Parathyroid adenoma (tissue), 2 donors: ENCODE measurements around the gene ZKSCAN5.
"Not testable (repeated sequence)": the region's sequence is repeated elsewhere in the genome, so short reads cannot be mapped to it uniquely, and the experiment has no call there.

Source experiments
- H2AFZ ChIP-seq: fragments of 300-600 bp; sonication (generic); one replicate; pipeline ENCODE4 v1.7.0; 2017; ENCODE audit warnings: antibody characterized with exemption, mild to moderate bottlenecking
- H3K27ac ChIP-seq: fragments of 300-600 bp; sonication (generic); one replicate; pipeline ENCODE4 v1.7.0; 2017
- H3K27me3 ChIP-seq: fragments of 300-600 bp; sonication (generic); one replicate; pipeline ENCODE4 v1.7.0; 2017; ENCODE audit warnings: low read length; ENCODE audit not compliant: control insufficient read depth, insufficient read depth
- H3K36me3 ChIP-seq: fragments of 300-600 bp; sonication (generic); one replicate; pipeline ENCODE4 v1.7.0; 2017; ENCODE audit warnings: low read length; ENCODE audit not compliant: control insufficient read depth, insufficient read depth
- H3K4me1 ChIP-seq: fragments of 300-600 bp; sonication (generic); one replicate; pipeline ENCODE4 v1.7.0; 2017; ENCODE audit warnings: control low read depth
- H3K4me2 ChIP-seq: fragments of 300-600 bp; sonication (generic); one replicate; pipeline ENCODE4 v1.7.0; 2017; ENCODE audit warnings: low read length
- H3K4me3 ChIP-seq: fragments of 300-600 bp; sonication (generic); one replicate; pipeline ENCODE4 v1.7.0; 2017; ENCODE audit warnings: low read depth, low read length
- H3K79me2 ChIP-seq: fragments of 300-600 bp; sonication (generic); one replicate; pipeline ENCODE4 v1.7.0; 2017; ENCODE audit warnings: control low read depth
- H3K9ac ChIP-seq: fragments of 300-600 bp; sonication (generic); one replicate; pipeline ENCODE4 v1.7.0; 2017; ENCODE audit warnings: mild to moderate bottlenecking
- H3K9me3 ChIP-seq: fragments of 300-600 bp; sonication (generic); one replicate; pipeline ENCODE4 v1.7.0; 2017; ENCODE audit warnings: low read length; ENCODE audit not compliant: control insufficient read depth
- CTCF ChIP-seq: fragments of 300-600 bp; sonication (generic); IDR thresholded peaks from one replicate; pipeline ENCODE4 v1.7.0; 2017; ENCODE audit warnings: antibody characterized with exemption, mild to moderate bottlenecking
- donor health status: primary hyperparathyroidism.

Gene ZKSCAN5

GRCh38 chr7:99561737-99562051, 57.2 kb downstream of the ZKSCAN5 start:
- no peak overlapping the region for H2AFZ ChIP-seq
- H3K4me3 ChIP-seq: no peak overlapping the region
- no peak for TF ChIP-seq CTCF
- peaks cover 41% of the 10 kb centered on the region for H3K79me2 ChIP-seq
- H3K4me1 ChIP-seq: peaks cover 9% of the 10 kb centered on the region
- H3K27me3 ChIP-seq: no peaks in the 10 kb centered on the region
- H3K27ac ChIP-seq: no peak overlapping the region
- no peaks in the 10 kb centered on the region for H3K9me3 ChIP-seq
- H3K9ac ChIP-seq: no peak overlapping the region
- no peak overlapping the region for H3K4me2 ChIP-seq
- H3K36me3 ChIP-seq: no peaks in the 10 kb centered on the region

- Histone ChIP-seq H3K4me1 (peaks cover 5% of the 10 kb centered on the region), H3K27ac (no peak overlapping the region), H3K9ac (no peak overlapping the region), H3K9me3 (no peaks in the 10 kb centered on the region), H3K36me3 (no peaks in the 10 kb centered on the region), H3K79me2 (peaks cover 37% of the 10 kb centered on the region), H3K4me3 (no peak overlapping the region), H3K4me2 (no peak overlapping the region), H3K27me3 (no peaks in the 10 kb centered on the region), H2AFZ (no peak overlapping the region)
- no peak for TF ChIP-seq CTCF
These were observed 57.8 kb downstream of the ZKSCAN5 start for GRCh38 chr7:99562114-99562784.

- Histone ChIP-seq H3K27me3 (no peaks in the 10 kb centered on the region), H3K79me2 (peaks cover 38% of the 10 kb centered on the region), H3K9me3 (no peaks in the 10 kb centered on the region), H2AFZ (no peak overlapping the region), H3K4me3 (no peak overlapping the region), H3K4me1 (peaks cover 4% of the 10 kb centered on the region), H3K9ac (no peak overlapping the region), H3K4me2 (no peak overlapping the region), H3K36me3 (no peaks in the 10 kb centered on the region), H3K27ac (no peak overlapping the region)
- TF ChIP-seq CTCF: no peak
These were observed 58.4 kb downstream of the ZKSCAN5 start for GRCh38 chr7:99562832-99563231.

- Histone ChIP-seq H3K4me3 (no peak overlapping the region), H3K4me2 (no peak overlapping the region), H3K79me2 (peaks cover 44% of the 10 kb centered on the region), H3K36me3 (no peaks in the 10 kb centered on the region), H3K4me1 (peaks cover 4% of the 10 kb centered on the region), H3K27me3 (no peaks in the 10 kb centered on the region), H2AFZ (no peak overlapping the region), H3K27ac (no peak overlapping the region), H3K9me3 (no peaks in the 10 kb centered on the region), H3K9ac (no peak overlapping the region)
- TF ChIP-seq CTCF: no peak
These were observed 59.2 kb downstream of the ZKSCAN5 start for GRCh38 chr7:99563650-99564049.

- not testable (repeated sequence) for H3K4me2 ChIP-seq, H3K27ac ChIP-seq, H3K27me3 ChIP-seq, H3K4me1 ChIP-seq, H2AFZ ChIP-seq, H3K9ac ChIP-seq, H3K9me3 ChIP-seq, H3K4me3 ChIP-seq, H3K36me3 ChIP-seq
- peaks cover 23% of the 10 kb centered on the region for H3K79me2 ChIP-seq
These were observed 64.3 kb downstream of the ZKSCAN5 start for GRCh38 chr7:99568770-99569169.
